ENCODE results near the gene GOLGA2.

GOLGA2 gene

GRCh38 chr9:128213746-128214497 lies 61.9 kb downstream of the GOLGA2 start:
- no peak for DNase-seq (ENCODE audit: low read depth)

GRCh38 chr9:128211981-128212281 lies 63.9 kb downstream of the GOLGA2 start:
- no peak for DNase-seq (ENCODE audit: low read depth)

DNA sequence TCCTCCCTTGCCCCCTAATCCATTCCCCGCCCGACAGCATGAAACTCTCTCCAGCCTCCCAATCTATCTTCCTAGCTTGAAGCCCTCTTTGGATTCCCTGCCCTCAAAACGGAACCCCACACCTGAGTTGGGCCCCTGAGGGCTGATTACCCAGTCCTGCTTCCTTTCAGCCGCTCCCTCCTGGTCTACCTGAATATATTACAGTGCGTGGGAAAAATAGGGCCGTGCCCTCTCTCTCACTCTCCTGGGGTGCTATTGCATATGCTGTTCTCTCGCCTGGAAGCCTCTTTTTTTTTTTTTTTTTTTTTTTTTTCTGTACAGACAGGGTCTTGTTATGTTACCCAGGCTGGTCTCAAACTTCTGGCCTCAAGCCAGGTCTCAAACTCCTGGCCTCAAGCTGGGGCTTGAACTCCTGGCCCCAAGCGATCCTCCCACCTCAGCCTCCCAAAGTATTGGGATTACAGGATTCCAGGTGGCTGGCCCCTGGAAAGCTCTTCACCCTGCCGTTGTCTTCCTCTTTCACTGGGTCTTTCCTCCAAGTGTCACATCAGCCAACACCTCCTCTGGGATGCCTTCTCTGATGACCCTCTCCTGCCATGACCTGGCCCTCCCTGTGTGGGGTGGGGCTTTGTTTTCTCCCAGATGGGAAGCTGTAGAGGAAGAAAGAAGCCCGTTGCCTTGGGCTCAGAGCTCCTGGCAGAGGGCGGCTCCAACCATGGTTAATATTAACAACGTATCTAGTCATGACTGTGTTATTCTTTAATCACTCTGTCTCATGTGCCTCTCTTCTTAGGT lies 64.4 kb downstream of the GOLGA2 start:
- DNase-seq (ENCODE audit: low read depth): no peak

- no peak for DNase-seq (ENCODE audit: low read depth)
Measured at GRCh38 chr9:128208946-128209669, 66.7 kb downstream of the GOLGA2 start.

DNA sequence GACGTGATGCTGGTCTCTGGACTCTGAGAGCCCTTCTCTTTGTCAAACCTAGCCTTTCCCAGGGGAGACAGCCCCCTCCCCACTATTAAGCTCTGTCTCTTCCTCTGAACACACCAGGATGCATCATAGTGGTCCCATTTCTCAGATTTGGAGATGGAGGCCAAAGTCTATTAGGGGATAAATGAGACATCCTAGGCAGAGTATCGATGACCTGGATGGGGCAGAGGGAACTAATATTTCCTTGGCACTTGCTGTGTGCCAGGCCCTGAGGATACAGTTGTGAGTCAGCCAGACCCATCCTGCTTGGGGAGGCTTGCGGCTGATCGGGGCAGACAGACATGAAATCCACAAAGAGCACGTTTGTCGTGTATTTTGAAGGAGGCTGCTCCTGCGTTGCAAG lies 67.4 kb downstream of the GOLGA2 start:
- DNase-seq (ENCODE audit: low read depth): no peak

DNA sequence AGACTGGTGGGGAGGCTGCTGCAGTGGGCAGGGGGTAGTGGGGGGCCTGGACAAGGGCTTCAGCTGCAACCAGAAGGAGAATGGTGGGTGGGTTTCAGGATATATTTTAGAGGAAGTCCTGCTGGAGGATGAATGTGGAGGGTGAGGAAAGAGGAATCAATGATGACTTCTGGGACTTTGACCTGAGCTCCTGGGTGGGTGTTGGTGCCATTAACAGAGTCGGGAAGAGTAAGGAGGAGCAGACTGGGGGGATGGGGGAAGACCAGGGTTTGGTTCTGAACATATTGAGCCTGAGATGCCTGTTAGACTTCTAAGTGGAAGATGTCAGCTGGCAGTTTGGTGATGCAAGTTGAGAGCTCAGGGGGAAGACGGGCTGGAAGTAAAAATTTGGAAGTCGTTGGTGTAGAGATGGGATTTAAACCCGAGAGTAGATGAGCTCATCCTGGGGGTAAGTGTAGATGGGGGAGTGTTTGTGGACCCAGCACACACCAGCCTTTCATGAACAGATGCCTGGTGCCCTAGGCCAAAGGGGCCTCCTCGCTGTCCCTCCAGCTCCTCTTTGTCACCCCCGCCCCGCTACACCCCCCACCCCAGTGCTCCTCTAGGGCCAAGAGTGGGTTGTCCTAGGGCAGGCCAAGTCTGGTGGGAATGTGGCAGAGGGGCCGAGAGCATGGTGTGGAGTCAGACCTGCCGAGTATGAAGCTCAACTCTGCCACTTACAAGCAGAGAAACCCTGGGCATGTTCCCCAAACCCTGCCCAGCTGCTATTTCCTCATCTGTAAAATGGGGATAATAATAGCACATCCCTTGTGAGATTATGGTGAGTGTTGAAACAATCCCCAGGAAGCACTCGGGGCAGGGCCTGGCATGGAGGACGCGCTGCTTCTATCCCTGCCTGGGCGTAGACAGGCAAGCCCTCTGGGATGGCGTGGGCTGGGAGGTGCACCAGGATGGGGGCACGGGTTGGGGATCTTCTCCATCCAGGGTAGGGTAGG lies 68.6 kb downstream of the GOLGA2 start:
- DNase-seq (ENCODE audit: low read depth): no peak

GRCh38 chr9:128206484-128206883 lies 69.3 kb downstream of the GOLGA2 start:
- no peak for DNase-seq (ENCODE audit: low read depth)

Measured in activated T-helper 1 cell treated with Interleukin-2 at 50 U/mL for 16 hours (primary cell).